GM13976 (cell line): ENCODE results near the gene MUC21.
"Not testable (repeated sequence)": the region's sequence is repeated elsewhere in the genome, so short reads cannot be mapped to it uniquely, and the experiment has no call there.

Experiments used
- DNase-seq: peaks from one replicate; pipeline ENCODE4 v3.0.0; 2012; ENCODE audit warnings: low spot score
- CTCF ChIP-seq: IDR thresholded peaks from 2 replicates; pipeline ENCODE4 v1.5.1; 2012; ENCODE audit warnings: borderline replicate concordance, mild to moderate bottlenecking; ENCODE audit not compliant: insufficient read depth; ENCODE audit errors: extremely low read depth, missing control alignments, control extremely low read depth
- in situ Hi-C: fragments of 300-500 bp; cut with MboI; formaldehyde crosslinking; loops from one replicate; pipeline ENCODE4 v1.12.0; 2022; ENCODE audit warnings: low sequenced_read_pairs, mixed read lengths, inconsistent platforms; ENCODE audit not compliant: unreplicated experiment

The MUC21 gene

DNA sequence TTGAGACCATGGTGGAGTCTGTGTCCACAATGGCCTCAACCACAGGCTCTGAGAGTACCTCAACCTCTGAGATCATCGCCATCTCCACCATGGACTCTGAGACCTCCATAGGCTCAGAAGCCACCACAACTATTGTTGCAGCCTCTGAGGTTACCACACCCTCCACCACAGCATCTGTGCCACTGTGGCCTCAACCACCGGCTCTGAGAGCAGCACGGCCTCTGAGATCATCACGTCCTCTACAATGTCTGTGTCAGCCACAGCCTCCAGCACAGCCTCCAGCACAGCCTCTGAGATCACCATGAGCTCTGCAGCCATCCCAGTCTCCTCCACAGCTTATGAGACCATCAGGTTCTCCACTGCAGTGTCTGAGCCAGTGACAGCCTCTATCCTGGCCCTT, 19.4 kb upstream of the MUC21 start:
- no peak for TF ChIP-seq CTCF
- in situ Hi-C loops, result no loop called here
- no peak for DNase-seq

GRCh38 chr6:30965140-30965601, 18.3 kb upstream of the MUC21 start:
- DNase-seq, result no peak
- no peak for TF ChIP-seq CTCF
- in situ Hi-C loops, result no loop called here

GRCh38 chr6:30966154-30966553, 17.4 kb upstream of the MUC21 start:
- in situ Hi-C loops, result no loop called here
- DNase-seq, result no peak

GRCh38 chr6:30969171-30969570, 14.3 kb upstream of the MUC21 start:
- DNase-seq, in situ Hi-C loops: not testable (repeated sequence)

More at GRCh38 chr6:30966154-30966553, 17.4 kb upstream of the MUC21 start:
- no peak for TF ChIP-seq CTCF

GRCh38 chr6:30970946-30971345, 12.6 kb upstream of the MUC21 start:
- DNase-seq, result no peak
- in situ Hi-C loops, result no loop called here
- no peak for TF ChIP-seq CTCF

DNA sequence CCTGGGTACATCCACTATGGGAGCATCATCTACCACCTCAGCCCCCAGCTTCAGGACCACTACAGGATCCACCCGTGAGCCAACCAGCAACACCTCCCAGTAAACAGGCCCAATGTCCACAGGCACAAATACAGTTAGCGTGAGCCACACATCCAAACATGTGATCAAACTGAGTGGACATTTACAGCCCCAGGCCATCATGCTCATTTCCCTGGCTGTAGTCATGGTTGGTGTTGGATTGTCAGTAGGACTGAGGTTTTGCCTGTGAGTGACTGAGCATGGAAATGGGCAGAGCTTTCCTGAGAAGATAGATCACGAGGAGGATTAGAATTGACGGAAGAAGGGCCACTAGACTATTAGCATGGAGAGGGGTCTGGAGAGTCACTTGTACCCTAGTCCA, 10.7 kb upstream of the MUC21 start:
- DNase-seq, result no peak
- in situ Hi-C loops, result no loop called here
- TF ChIP-seq CTCF, result no peak

DNA sequence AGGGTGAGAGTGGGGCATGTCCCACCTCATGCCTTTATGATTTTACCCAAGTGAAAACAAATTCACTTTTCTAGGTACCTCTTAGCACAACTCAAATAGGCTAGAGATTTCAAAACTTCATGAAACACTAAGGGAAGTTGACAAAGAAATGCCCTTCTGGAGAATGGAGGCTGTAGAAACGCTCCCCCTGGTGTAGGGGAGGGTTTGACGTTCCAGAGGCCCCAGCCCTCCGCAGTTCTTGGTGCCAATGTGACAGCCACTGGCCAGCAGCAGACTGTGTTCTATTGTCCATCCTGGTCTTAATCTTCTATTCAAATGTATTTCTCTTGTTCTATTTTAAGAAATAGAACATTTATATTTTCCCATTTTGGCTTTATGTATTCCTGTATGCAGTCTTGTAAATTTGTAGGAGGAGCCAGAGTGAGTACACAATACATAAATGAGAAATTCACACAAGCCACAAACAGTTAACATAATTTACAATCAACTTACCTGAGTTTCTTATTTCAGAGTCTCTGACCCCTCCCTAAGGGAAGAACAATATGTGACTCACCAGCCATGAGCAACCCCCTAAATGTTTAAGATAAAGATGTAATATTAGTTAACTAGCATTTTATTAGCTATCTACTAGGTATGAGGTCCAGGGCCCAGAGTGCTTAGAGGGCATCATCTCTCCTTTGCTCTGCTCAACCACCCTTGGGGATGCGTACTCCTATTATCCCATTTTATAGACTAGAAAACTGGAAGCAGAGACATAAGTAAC, 8.8 kb upstream of the MUC21 start:
- TF ChIP-seq CTCF, result no peak
- no peak for DNase-seq
- in situ Hi-C loops, result no loop called here
